OCI-LY1 (cell line): ENCODE results near the gene OR10G7.

ENCODE experiments used
- EZH2 ChIP-seq: fragments of 200-600 bp; sonication (generic), shearing (Covaris generic); IDR thresholded peaks from 2 replicates; pipeline ENCODE4 v1.8.0; 2017; ENCODE audit warnings: borderline replicate concordance, mixed run types, mild to moderate bottlenecking, antibody characterized with exemption, low read length, moderate library complexity, mixed read lengths
- TF ChIP-seq, protein P1 (sequence below): fragments of 200-600 bp; sonication (generic), shearing (Covaris generic); IDR thresholded peaks from 2 replicates; pipeline ENCODE4 v1.5.1; 2017; ENCODE audit warnings: mild to moderate bottlenecking, antibody characterized with exemption, low read length, moderate library complexity, mixed read lengths

DNA sequence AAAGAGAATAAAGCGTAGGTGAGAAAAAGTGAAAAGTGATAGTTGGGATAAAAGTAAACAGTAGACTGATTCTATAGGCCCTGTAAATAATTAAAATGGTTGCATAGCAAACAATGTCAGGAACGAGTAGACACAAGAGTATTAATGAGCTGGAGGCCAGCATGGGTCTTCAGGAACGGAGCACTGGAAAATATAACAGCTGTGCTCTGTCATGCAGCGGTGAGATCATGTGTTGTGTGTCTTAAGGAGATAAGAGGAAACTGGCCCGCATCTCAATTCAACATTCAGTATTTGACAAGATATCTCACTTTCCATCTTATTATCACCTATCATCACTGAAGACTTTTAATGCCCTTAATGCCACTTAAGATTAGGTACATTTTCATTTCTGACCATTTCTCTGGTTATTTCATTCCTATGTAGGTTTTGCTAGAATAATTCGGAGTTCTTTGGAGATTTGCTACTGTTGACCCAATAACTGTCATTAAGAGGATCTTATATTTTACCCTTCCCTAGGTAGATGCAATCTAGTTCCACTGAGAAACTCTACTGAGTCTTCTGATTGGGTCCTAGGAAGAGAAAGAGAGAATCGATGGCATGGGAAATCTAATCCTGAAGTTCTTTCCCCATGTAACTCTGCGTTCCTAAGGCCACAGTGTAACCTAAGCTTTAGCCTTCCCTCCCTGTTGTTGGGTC, 38.7 kb upstream of the OR10G7 start:
- TF ChIP-seq, protein P1, sequence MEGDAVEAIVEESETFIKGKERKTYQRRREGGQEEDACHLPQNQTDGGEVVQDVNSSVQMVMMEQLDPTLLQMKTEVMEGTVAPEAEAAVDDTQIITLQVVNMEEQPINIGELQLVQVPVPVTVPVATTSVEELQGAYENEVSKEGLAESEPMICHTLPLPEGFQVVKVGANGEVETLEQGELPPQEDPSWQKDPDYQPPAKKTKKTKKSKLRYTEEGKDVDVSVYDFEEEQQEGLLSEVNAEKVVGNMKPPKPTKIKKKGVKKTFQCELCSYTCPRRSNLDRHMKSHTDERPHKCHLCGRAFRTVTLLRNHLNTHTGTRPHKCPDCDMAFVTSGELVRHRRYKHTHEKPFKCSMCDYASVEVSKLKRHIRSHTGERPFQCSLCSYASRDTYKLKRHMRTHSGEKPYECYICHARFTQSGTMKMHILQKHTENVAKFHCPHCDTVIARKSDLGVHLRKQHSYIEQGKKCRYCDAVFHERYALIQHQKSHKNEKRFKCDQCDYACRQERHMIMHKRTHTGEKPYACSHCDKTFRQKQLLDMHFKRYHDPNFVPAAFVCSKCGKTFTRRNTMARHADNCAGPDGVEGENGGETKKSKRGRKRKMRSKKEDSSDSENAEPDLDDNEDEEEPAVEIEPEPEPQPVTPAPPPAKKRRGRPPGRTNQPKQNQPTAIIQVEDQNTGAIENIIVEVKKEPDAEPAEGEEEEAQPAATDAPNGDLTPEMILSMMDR: no peak
- no peak for TF ChIP-seq EZH2
